ENCODE data around the gene LRRC73. TPM values are rescaled to one million over a fixed set of nuclear protein-coding genes. Genes with fewer than 3 reads are reported as not detected.
"Not testable (repeated sequence)": the region's sequence is repeated elsewhere in the genome, so short reads cannot be mapped to it uniquely, and the experiment has no call there.

Gene LRRC73
- total RNA-seq, 3 donors from 2014 or later, result 0.29 to 0.33 TPM; not detected in 1

- intact Hi-C loops (cut with DNase I; ENCODE audit: low total_unique reads), result no loop called here
- no peak for TF ChIP-seq POLR2AphosphoS5 (IDR thresholded peaks at IDR 0.05)
- TF ChIP-seq CTCF (IDR thresholded peaks at IDR 0.05), result no peak
- TF ChIP-seq POLR2A (IDR thresholded peaks at IDR 0.05), result no peak
These were observed 31.8 kb upstream of the LRRC73 start for GRCh38 chr6:43541774-43542471.

GRCh38 chr6:43540507-43540906 lies 30.4 kb upstream of the LRRC73 start:
- Histone ChIP-seq H3K27me3 (no peaks in the 10 kb centered on the region), H3K36me3 (no peaks in the 10 kb centered on the region), H3K4me3 (no peak overlapping the region), H3K27ac (no peak overlapping the region), H3K4me1 (no peaks in the 10 kb centered on the region), H3K9me3 (no peaks in the 10 kb centered on the region)
- DNase-seq (ENCODE audit: low spot score in 2 of 2), result no peak
- intact Hi-C loops (cut with DNase I; ENCODE audit: low total_unique reads), result no loop called here
- no peak for TF ChIP-seq POLR2A (IDR thresholded peaks at IDR 0.05)
- TF ChIP-seq CTCF (IDR thresholded peaks at IDR 0.05), result no peak
- TF ChIP-seq POLR2AphosphoS5 (IDR thresholded peaks at IDR 0.05), result no peak

More at GRCh38 chr6:43541774-43542471, 31.8 kb upstream of the LRRC73 start:
- H3K36me3 ChIP-seq, result no peaks in the 10 kb centered on the region
- no peaks in the 10 kb centered on the region for H3K9me3 ChIP-seq
- no peak overlapping the region for H3K27ac ChIP-seq
- H3K4me3 ChIP-seq, result no peak overlapping the region
- no peaks in the 10 kb centered on the region for H3K4me1 ChIP-seq
- H3K27me3 ChIP-seq, result no peaks in the 10 kb centered on the region
- no peak for DNase-seq (ENCODE audit: low spot score in 2 of 2)

- H3K36me3 ChIP-seq; DNase-seq (ENCODE audit: low spot score in 2 of 2); H3K27me3 ChIP-seq; intact Hi-C loops (cut with DNase I; ENCODE audit: low total_unique reads); H3K4me1 ChIP-seq; H3K4me3 ChIP-seq; H3K27ac ChIP-seq; H3K9me3 ChIP-seq: not testable (repeated sequence)
These were observed 29.3 kb upstream of the LRRC73 start for GRCh38 chr6:43539409-43539808.

GRCh38 chr6:43538986-43539385 lies 28.8 kb upstream of the LRRC73 start:
- H3K27ac ChIP-seq; H3K9me3 ChIP-seq; H3K4me1 ChIP-seq; DNase-seq (ENCODE audit: low spot score in 2 of 2); intact Hi-C loops (cut with DNase I; ENCODE audit: low total_unique reads); H3K4me3 ChIP-seq; H3K27me3 ChIP-seq; H3K36me3 ChIP-seq: not testable (repeated sequence)

GRCh38 chr6:43532201-43532600 lies 22.1 kb upstream of the LRRC73 start:
- no peak for TF ChIP-seq CTCF (IDR thresholded peaks at IDR 0.05)
- TF ChIP-seq POLR2A (IDR thresholded peaks at IDR 0.05), result no peak
- TF ChIP-seq POLR2AphosphoS5 (IDR thresholded peaks at IDR 0.05), result no peak
- Histone ChIP-seq H3K9me3 (no peaks in the 10 kb centered on the region), H3K27ac (no peak overlapping the region), H3K4me1 (no peaks in the 10 kb centered on the region), H3K4me3 (no peak overlapping the region), H3K36me3 (no peaks in the 10 kb centered on the region), H3K27me3 (no peaks in the 10 kb centered on the region)
- DNase-seq (ENCODE audit: low spot score in 2 of 2), result no peak
- intact Hi-C loops (cut with DNase I; ENCODE audit: low total_unique reads), result no loop called here

- no peaks in the 10 kb centered on the region for H3K9me3 ChIP-seq
- H3K4me3 ChIP-seq, result no peak overlapping the region
- no peak overlapping the region for H3K27ac ChIP-seq
- intact Hi-C loops (cut with DNase I; ENCODE audit: low total_unique reads), result no loop called here
- TF ChIP-seq POLR2A (IDR thresholded peaks at IDR 0.05), result no peak
- no peak for TF ChIP-seq POLR2AphosphoS5 (IDR thresholded peaks at IDR 0.05)
- TF ChIP-seq CTCF (IDR thresholded peaks at IDR 0.05), result no peak
- peaks cover 13% of the 10 kb centered on the region for H3K36me3 ChIP-seq
- H3K27me3 ChIP-seq, result no peaks in the 10 kb centered on the region
- no peaks in the 10 kb centered on the region for H3K4me1 ChIP-seq
- no peak for DNase-seq (ENCODE audit: low spot score in 2 of 2)
These were observed 14.4 kb upstream of the LRRC73 start for GRCh38 chr6:43524483-43524961.

Data from breast epithelium (tissue), 4 donors.